NCI-H1436 treated with DMSO at 0.1 percent for 48 hours (cell line): ENCODE measurements around the gene PTPRK.

Source experiments
- DNase-seq: peaks from one replicate; lab custom pipeline; 2025; lab: John Stamatoyannopoulos, UW

The PTPRK gene

GRCh38 chr6:128246472-128247260 lies 273.7 kb downstream of the PTPRK start:
- DNase-seq, result no peak

- DNase-seq, result no peak
These were observed 275.5 kb downstream of the PTPRK start for GRCh38 chr6:128244751-128245405.

DNA sequence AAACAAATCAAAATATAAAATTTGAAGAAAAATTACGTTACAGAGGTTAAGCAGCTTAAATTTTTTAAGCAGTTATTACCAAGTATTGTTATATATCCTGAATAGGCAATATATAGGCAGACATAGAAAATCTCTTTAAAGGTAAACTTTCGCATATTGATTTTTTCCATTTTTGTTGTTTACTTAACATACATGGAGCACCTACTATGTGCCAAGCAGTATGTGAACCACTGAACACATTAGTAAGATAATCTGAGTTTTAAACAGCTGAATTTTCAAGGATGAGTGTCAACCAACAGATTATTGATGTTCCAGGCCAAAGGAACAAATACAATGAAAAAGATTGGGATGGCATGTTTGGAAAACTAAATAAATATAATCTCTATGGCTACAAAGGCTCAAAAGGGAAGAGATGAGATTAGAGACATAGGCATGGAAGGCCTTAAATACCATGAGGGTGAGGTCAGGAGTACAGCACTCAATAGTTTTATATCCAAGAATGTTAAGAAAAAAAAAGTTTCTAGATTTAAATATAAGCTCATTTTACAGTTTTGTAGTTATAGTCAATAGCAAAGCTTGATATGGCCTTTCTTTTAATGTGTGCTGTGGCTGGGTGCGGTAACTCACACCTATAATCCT lies 277.5 kb downstream of the PTPRK start:
- no peak for DNase-seq

DNA sequence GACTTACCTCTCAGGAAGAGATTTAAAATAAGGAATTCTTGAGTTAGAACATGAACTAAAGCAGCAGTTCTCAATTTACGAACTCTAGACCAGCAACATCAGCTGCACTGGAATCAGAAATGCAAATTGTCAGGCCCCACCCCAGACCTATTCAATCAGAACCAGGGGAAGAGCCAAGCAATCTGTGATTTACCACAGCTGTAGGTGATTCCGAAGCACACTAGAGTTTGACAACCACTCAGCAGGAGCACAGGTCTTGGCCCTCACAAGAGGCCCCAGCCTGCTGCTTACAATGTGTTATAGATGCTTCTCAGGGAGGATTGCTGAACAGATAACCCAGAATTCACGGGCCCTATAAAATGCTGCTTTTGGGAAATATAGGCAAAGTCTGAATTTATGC lies 279.2 kb downstream of the PTPRK start:
- DNase-seq, result no peak

DNA sequence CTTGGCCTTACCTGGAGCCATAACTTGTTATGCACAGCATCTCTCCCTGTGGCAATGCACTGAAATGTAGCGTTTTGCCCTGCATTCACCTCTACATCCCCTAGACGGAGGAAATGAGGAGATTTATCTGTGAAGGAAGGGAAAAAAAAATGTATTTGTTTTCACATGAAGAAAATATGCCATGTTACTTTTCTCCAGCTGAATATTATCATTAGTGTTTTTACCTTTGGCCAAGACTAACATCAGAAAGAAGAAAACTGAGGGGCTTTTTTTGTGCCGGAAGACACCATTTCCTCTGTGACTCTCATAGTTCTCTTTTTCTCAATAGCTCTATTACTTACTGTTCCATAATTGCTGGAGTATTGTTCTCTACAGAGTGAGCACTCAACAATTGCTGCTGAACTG lies 280.4 kb downstream of the PTPRK start:
- DNase-seq, result no peak

DNA sequence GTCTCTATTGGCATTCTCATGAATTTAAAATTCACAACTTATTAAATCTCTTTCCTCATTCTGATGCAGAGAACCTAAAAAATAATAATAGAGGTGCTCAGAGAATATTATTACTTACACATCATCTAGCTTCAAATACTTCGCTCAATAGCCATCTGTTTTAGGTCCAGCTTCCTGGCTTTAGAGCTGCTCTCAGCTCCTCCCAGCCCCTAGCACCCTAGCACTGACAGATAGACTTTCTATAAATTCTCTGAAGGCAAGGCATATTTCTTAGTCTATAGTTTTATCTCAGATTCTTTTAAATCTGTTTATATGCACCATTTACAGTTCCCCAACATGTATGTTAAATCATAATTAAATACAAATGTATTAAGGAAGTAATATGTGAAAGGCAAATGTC lies 281.3 kb downstream of the PTPRK start:
- no peak for DNase-seq

GRCh38 chr6:128238225-128238624 lies 282.2 kb downstream of the PTPRK start:
- DNase-seq, result no peak

DNA sequence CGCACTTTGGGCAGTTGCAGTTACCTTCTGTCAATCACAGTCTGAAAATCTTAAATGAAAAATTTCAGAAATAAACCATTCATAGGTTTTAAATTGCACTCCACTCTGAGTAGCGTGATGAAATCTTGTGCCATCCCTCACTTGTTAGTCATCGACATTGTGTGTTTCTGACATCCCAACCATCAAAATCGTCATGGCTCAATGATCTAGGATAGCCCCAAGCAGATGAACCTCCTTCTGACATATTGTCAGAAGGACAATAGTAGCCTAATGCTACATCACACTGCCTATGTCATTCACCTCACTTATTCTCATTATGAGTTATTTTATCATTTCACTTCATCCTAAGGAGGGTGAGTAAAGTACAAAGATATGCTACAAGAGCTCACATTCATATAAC lies 284.8 kb downstream of the PTPRK start:
- DNase-seq, result no peak

DNA sequence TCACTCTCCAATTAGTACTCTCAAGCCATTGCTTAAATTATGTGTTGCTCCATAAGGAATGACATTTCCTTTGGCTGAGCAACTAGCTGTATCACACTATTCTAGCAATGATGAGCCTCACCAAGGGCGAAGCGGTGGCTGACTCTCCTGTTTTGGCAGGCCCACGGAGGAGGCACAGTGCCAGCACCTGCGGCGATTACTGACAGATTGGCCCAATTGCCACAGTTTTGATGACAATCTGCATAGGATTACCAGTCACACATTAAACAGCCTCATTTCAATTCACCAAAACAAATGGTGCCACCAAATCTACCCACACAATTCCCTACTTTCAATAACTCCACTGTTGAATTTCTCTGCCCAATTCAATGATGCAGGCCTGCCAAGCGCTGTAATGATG lies 286.9 kb downstream of the PTPRK start:
- DNase-seq, result no peak

- no peak for DNase-seq
These were observed 290.0 kb downstream of the PTPRK start for GRCh38 chr6:128230267-128230989.

DNA sequence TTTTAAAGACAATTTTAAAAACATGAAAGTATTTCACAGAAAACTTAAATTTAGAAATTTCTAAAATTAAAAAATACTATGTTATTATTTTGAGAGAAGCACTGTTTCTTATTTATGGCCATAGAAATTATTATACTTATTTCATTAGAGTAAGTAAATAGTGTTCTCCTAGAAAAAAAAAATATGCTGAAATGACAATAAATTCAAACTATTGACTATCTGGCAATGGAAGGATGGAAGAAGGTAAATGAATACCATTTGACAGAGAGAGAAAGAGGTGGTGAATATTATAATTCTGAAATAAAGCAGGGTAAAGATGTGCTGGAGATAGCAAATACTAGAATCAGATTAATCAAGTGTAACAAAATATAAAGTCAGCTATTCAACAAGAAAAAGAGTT lies 294.8 kb downstream of the PTPRK start:
- DNase-seq, result no peak

GRCh38 chr6:128216917-128217316 lies 303.5 kb downstream of the PTPRK start:
- no peak for DNase-seq

DNA sequence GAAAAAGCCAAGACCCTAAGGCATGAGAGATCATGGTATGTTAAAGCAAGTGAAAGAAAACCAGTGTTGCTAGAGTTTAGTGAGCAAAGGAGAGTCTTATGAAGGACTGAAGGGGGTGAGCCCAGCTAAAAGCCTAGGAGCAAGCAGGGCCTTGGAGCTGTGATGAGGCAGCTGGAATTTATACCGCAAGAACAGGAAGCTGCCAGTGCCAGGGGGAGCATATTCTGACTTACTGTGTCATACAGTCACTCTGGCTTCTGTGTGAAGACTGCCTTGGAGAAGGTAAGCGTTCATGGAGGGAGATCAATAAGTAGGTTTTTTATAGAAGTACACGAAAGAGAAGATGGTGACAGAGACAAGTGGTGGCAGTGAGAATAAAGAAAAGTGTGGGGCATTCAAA lies 310.6 kb downstream of the PTPRK start:
- DNase-seq, result no peak

- DNase-seq, result no peak
These were observed 311.4 kb downstream of the PTPRK start for GRCh38 chr6:128208851-128209580.

- DNase-seq, result no peak
These were observed 312.3 kb downstream of the PTPRK start for GRCh38 chr6:128208078-128208477.

DNA sequence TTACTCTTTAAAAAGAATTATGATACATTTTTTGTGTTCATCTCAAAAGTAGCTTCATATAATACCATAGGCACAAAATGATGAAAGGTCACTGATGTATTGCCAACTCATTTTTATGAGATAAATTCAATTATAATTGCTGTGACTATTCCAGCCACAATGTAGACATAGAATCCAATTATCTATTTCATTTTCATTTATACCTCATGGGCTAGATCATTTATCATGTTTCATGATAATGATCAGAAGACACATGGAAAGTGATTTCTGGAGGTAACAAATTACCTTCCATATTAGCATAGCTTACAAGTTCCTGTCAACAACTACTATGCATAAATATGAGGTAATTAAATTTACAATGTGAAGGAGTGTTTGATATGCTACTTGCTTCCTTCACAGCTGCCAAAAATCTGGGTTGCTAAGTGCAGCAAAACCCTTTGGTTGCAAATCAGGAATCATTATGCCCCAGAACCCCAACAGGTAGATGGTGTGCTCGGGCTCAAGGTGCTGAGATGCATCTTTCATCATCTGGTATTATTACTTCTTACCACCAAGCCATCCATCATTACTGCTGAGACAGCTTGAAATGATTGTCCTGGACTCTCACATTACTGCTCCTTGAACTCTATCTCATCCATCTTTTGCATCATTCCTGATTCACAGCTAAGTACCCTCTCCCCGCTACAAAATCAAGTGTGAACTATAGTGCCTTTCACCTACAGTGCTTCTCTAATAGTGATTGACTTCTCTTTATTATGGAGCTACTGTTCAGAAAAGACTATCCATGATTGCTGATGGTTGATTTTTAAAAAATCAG lies 313.6 kb downstream of the PTPRK start:
- DNase-seq, result no peak

DNA sequence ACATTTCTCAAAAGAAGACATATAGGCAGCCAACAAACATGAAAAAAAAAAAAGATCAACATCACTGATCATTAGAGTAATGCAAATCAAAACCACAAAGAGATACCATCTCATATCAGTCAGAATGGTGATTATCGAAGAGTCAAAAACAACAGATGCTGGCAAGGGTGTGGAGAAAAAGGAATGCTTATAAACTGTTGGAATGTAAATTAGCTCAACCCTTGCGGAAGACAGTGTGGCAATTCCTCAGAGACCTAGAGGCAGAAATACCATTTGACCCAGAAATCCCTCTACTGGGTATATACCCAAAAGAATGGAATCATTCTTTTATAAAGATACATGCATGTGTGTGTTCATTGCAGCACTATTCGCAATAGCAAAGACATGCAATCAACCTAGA lies 315.8 kb downstream of the PTPRK start:
- DNase-seq, result no peak

DNA sequence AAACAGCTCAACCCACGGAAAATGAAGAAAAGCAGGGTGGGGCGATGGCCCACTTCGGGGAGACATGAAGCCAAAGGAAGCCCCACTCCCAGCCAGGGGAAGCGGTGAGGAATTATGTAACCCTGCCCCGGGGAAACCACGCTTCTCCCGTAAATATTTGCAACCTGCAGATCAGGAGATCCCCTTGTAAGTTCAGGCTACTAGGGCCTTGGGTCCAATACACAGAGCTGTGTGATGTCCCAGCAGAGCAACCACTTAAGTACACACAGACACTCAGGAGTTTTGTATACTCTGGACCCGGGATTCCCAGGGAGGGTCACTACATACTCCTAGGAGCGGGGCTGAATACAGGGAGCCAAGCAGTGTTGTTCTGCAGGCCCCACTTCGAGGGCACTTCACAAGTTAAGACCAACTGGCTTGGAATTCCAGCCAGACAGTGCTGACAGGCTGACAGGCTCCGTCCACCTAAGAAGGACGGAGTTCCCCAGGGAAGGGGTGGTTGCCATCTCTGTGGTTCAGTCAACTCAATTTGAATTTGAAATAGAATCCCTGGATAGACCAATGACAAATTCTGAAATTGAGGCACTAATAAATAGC lies 318.1 kb downstream of the PTPRK start:
- DNase-seq, result no peak

GRCh38 chr6:128200789-128201188 lies 319.6 kb downstream of the PTPRK start:
- no peak for DNase-seq

GRCh38 chr6:128199461-128199860 lies 320.9 kb downstream of the PTPRK start:
- DNase-seq, result no peak

GRCh38 chr6:128192972-128193371 lies 327.4 kb downstream of the PTPRK start:
- DNase-seq, result no peak
